Hepatocyte (in vitro differentiated cells): Measurements from ENCODE around the gene SMTNL1. TPM values are rescaled to one million over a fixed set of nuclear protein-coding genes. Genes with fewer than 3 reads are reported as not detected.

ENCODE experiments used
- DNase-seq: peaks from one replicate; pipeline ENCODE4 v3.0.0-alpha.2; 2016; ENCODE audit warnings: low spot score
- H2AFZ ChIP-seq: fragments of 200-600 bp; sonication (generic); 2 replicates; pipeline ENCODE4 v1.6.0; 2016; ENCODE audit warnings: antibody characterized with exemption, mild to moderate bottlenecking
- H3K27ac ChIP-seq: fragments of 200-600 bp; sonication (generic); 2 replicates; pipeline ENCODE4 v1.5.1; 2016; ENCODE audit warnings: mild to moderate bottlenecking
- H3K27me3 ChIP-seq: fragments of 200-600 bp; sonication (generic); 2 replicates; pipeline ENCODE4 v1.6.1; 2016
- H3K36me3 ChIP-seq: fragments of 200-600 bp; sonication (generic); replicated peaks from 2 replicates; pipeline ENCODE4 v1.5.1; 2016; ENCODE audit warnings: low read depth; ENCODE audit not compliant: insufficient read depth
- H3K4me1 ChIP-seq: fragments of 200-600 bp; sonication (generic); 2 replicates; pipeline ENCODE4 v1.5.1; 2016; ENCODE audit warnings: mild to moderate bottlenecking, moderate library complexity; ENCODE audit not compliant: insufficient read depth
- H3K4me2 ChIP-seq: fragments of 200-600 bp; sonication (generic); 2 replicates; pipeline ENCODE4 v1.6.0; 2016
- H3K4me3 ChIP-seq: fragments of 200-600 bp; sonication (generic); 2 replicates; pipeline ENCODE4 v1.5.1; 2016; ENCODE audit warnings: mild to moderate bottlenecking
- H3K79me2 ChIP-seq: fragments of 200-600 bp; sonication (generic); 2 replicates; pipeline ENCODE4 v1.6.0; 2017; ENCODE audit warnings: mild to moderate bottlenecking
- H3K9me2 ChIP-seq: fragments of 200-600 bp; sonication (generic); replicated peaks from 2 replicates; pipeline ENCODE4 v1.6.0; 2017; ENCODE audit warnings: mild to moderate bottlenecking; ENCODE audit not compliant: insufficient read depth
- H3K9me3 ChIP-seq: fragments of 200-600 bp; sonication (generic); 2 replicates; pipeline ENCODE4 v1.5.1; 2016; ENCODE audit warnings: low read depth, mild to moderate bottlenecking
- H4K20me1 ChIP-seq: fragments of 200-600 bp; sonication (generic); 2 replicates; pipeline ENCODE4 v1.6.0; 2016; ENCODE audit warnings: mild to moderate bottlenecking; ENCODE audit not compliant: insufficient read depth, poor library complexity, severe bottlenecking
- CTCF ChIP-seq: fragments of 200-600 bp; sonication (generic); IDR thresholded peaks from 2 replicates; pipeline ENCODE4 v1.5.1; 2016; ENCODE audit warnings: antibody characterized with exemption, mild to moderate bottlenecking; ENCODE audit not compliant: poor library complexity
- EZH2 ChIP-seq: fragments of 200-600 bp; sonication (generic); IDR thresholded peaks from 2 replicates; pipeline ENCODE4 v1.6.1; 2016; ENCODE audit warnings: antibody characterized with exemption, mild to moderate bottlenecking, borderline replicate concordance
- EZH2phosphoT487 ChIP-seq: fragments of 200-600 bp; sonication (generic); IDR thresholded peaks from one replicate; pipeline ENCODE4 v1.6.1; 2018; ENCODE audit warnings: antibody characterized with exemption, mild to moderate bottlenecking, low read depth, moderate library complexity; ENCODE audit not compliant: unreplicated experiment, severe bottlenecking
- WGBS: methylation state at CpG from one replicate; pipeline ENCODE4 v1.1.6; 2016; ENCODE audit warnings: low lambda C conversion rate; ENCODE audit errors: missing lambda C conversion rate; 5-methylcytosine and 5-hydroxymethylcytosine counted together
- polyA plus RNA-seq: library from polyadenylated mRNA; unstranded; fragments of >200 nt; fragmentation: Nextera tagmentation; extraction: Ambion mirVana; gene quantifications from 2 replicates; pipeline ENCODE4 v1.2.1, GENCODE V29; 2016
- total RNA-seq: library from RNA; depleted of rRNA; stranded (reverse); fragments of >200 nt; gene quantifications from 2 replicates; pipeline ENCODE4 v1.2.3, GENCODE V29; 2014

The SMTNL1 gene
- total and polyA plus RNA-seq, 2 experiments from 2014 or later: not detected

DNA sequence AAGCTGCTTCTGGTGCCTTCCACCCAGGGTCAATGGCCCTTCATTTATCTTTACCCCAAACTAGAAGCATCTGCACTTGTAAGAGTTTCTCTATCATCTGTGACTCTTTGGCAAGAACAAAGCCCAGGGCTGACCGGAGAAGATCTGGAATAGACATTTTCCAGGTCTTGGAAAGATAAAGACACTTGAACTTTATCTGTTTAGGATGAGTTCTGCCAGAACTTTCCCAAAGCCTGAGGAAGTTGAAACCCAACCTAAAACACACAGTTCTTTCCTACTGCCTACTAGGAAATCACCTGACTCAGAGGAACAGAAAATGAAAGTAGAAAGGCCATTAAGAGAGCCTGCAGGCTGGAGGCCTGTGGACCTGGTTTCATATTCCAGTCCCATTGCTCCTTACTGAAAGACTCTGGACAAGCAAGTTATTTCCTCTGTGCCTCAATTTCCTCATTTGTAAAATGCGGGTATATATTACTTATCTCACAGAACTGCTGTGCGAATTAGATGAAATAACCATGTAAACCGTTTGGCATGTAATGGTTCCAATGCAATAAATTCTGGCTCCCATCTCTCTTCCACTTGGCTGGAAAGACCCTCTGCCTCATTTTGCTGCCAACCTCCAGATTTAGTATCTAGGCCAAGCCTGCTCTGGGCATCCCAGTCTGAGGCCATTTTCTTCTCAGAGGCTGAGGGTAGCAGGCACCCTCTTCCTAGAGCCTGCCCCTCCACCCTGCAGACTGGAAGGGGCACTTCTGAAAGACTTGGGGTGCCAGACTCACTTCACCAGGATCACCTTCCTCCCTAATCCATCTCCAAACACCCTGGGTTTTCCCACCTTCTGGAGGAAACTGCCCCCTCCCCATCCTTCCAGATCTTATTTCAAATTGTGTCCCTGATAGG lies 28.9 kb downstream of the SMTNL1 start:
- Histone ChIP-seq H3K4me2 (peak overlapping the region; percentile 94), H4K20me1 (no peaks in the 10 kb centered on the region), H3K4me1 (peaks cover 3% of the 10 kb centered on the region), H3K4me3 (no peak overlapping the region), H3K9me3 (no peaks in the 10 kb centered on the region), H3K27me3 (no peaks in the 10 kb centered on the region), H2AFZ (peak overlapping the region; percentile 37), H3K27ac (peak overlapping the region; percentile 76), H3K9me2 (no peaks in the 10 kb centered on the region), H3K36me3 (no peaks in the 10 kb centered on the region), H3K79me2 (peaks cover 33% of the 10 kb centered on the region)
- WGBS: 72% methylated on average over 4 of the region's 4 CpGs
- peak; percentile 59 for DNase-seq
- TF ChIP-seq CTCF: no peak
- no peak for TF ChIP-seq EZH2phosphoT487
- no peak for TF ChIP-seq EZH2

- H3K36me3 ChIP-seq: no peaks in the 10 kb centered on the region
- peak overlapping the region; percentile 91 for H3K4me3 ChIP-seq
- peaks cover 3% of the 10 kb centered on the region for H3K4me1 ChIP-seq
- H3K9me2 ChIP-seq: no peaks in the 10 kb centered on the region
- no peak for DNase-seq
- peaks cover 33% of the 10 kb centered on the region for H3K79me2 ChIP-seq
- peak overlapping the region; percentile 76 for H3K27ac ChIP-seq
- H3K4me2 ChIP-seq: peak overlapping the region; percentile 94
- WGBS: 40% methylated on average over 15 of the region's 15 CpGs
- H3K9me3 ChIP-seq: no peaks in the 10 kb centered on the region
- H2AFZ ChIP-seq: peak overlapping the region; percentile 99
- no peak for TF ChIP-seq CTCF
- TF ChIP-seq EZH2: no peak
- no peak for TF ChIP-seq EZH2phosphoT487
- no peaks in the 10 kb centered on the region for H4K20me1 ChIP-seq
- H3K27me3 ChIP-seq: no peaks in the 10 kb centered on the region
Observed at GRCh38 chr11:57566905-57567514, 29.6 kb downstream of the SMTNL1 start.

DNA sequence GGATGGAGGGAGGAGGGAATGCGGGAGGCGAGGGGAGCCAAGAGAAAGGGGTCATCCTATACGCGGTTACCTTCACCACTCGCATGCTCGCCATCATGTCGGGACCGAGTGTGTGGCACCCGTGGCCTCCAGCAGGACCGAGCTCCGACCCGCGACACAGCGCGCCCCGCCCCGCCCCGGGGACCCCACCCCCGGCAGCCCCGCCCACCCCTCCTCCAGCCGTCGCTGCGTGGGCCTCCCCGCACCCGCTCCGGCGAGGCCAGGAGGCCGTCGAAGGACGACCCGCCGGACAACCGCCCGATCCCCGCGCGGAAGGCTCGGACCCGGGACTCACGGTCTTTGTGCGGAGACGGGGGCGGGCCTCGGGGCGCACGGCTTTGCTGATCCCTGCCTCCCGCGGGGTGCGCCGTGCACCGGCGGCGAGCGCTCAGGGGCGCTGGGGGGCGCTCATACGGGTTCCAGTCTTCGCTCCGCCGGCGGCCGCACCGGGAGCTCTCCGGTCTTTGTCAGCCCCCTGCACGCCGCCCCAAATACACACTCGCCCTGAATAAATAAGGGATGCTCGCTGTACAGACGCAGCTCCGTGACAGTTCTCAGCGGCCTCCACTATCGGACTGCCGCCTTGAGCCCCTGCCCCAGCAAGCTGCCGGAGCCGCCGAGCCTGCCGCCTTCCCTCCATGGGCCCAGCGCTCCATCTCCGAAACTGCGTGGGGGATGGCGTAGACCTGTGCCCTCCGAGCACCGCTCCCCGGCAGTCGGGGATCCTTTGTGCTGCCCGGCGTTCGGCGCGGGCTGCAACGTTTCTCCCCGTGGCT lies 30.3 kb downstream of the SMTNL1 start, which contains the start of gene UBE2L6:
Gene UBE2L6 (minus strand): TSS at position 158 of the 815 bp plus-strand sequence. CDS start 61 bp downstream, at position 97.
- Histone ChIP-seq H3K79me2 (peaks cover 28% of the 10 kb centered on the region), H3K4me3 (peak within 1 kb of the TSS; percentile 91), H3K27me3 (no peaks in the 10 kb centered on the region), H3K4me2 (peak within 1 kb of the TSS; percentile 94), H3K27ac (peak within 1 kb of the TSS; percentile 76), H3K4me1 (peaks cover 3% of the 10 kb centered on the region), H3K9me3 (no peaks in the 10 kb centered on the region), H2AFZ (peak within 1 kb of the TSS; percentile 99), H3K36me3 (no peaks in the 10 kb centered on the region), H4K20me1 (no peaks in the 10 kb centered on the region), H3K9me2 (no peaks in the 10 kb centered on the region)
- WGBS: under 1% methylated on average over 56 of the region's 92 CpGs
- peak; percentile 78 for DNase-seq
- no peak for TF ChIP-seq CTCF
- TF ChIP-seq EZH2phosphoT487: no peak
- TF ChIP-seq EZH2: no peak
